T-helper 22 cell (primary cell): Measurements from ENCODE around the gene CRACR2B.

ENCODE experiments used
- DNase-seq: peaks from one replicate; pipeline ENCODE4 v3.0.0-alpha.2; 2020; ENCODE audit warnings: low read depth

The CRACR2B gene

DNA sequence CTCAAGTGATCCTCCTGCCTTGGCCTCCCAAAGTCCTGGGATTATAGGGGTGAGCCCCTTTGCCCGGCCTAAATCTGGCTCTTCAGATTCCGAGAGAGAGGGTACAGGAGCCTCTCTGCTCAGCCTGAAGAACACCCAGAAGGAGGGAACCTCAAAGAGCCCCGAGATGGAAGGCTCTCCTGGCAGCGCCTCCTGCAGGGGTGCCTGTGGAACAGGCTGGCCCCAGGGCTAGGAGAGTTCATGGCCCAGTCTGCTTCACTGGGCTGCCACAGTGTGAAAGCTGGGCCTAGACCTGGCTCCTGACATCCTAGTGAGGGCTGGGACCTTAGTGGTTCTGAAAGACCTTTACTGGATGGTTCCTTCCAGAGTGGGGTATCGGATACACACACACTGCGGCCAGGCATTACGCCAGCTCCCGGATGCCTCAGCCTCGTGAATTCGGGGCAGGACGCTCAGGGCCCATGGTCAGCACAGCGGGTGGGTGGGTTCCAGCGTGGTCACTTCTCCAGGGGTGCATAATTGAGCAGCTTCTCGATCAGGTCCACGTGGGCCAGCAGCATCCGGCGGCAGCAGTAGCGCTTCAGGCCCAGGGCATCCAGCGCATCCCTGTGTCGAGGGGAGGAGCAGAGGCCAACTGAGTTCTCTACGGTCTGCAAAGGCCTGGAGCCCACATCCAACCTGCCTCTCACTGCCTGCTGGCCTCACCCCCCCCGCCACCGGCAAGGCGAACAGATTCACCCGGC is 12.3 kb downstream of the CRACR2B start:
- no peak for DNase-seq

DNA sequence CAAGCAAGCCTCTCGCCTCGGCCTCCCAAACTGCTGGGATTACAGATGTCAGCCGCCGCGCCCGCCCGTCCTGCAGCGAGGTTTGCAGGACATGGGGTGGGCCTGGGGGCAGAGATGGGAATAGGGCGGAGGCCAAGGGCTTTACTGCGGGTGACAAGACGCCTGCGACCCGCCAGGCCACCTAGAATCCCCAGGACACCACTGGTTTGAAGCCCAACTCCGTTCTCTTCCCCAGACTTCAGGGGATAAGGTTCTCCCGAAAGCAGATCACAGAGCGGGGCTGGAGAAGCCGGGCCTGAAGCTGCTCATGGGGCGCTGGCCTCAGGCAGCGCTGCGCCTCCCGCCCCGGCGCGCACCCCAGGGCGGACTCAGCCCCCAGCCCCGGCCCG is 14.3 kb downstream of the CRACR2B start:
- no peak for DNase-seq

DNA sequence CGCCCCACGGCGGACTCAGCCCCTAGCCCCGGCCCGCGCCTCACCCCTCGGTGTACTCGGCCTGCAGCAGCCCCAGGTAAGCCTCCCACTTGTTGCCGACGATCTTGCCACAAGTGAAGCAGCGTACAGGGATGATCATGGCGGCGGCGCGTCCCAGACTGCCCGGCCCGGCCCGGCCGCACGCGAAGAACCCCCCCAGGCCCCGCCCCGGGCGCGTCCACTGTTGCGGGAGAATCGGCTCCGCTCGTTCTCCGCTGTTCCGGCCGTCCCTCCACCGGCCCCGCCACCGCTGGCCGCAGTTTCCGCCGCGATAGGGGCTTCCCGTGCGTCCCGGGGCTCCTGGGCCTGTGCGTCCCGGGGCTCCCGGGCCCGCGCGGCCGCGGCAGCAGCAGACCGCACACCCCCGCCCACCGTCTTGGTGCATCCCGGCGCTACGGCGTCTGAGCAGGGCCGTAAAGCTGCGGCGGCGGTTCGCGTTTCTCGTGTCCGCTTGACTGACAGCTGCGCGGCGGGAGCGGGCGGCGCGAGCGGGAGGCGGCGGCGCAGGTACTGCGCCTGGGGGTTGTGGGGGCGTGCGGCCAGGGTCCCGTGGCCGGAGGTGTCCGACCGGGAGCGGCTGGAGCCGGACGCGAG is 14.8 kb downstream of the CRACR2B start, which contains the start of the genes POLR2L and TSPAN4:
Gene POLR2L (minus strand): TSS at position 160 of the 633 bp plus-strand sequence. CDS start 21 bp downstream, at position 139.
Gene TSPAN4 (plus strand): TSS at position 483 of the 633 bp plus-strand sequence. CDS start 7,453 bp downstream, outside the sequence.
- peak; percentile 75 for DNase-seq

DNA sequence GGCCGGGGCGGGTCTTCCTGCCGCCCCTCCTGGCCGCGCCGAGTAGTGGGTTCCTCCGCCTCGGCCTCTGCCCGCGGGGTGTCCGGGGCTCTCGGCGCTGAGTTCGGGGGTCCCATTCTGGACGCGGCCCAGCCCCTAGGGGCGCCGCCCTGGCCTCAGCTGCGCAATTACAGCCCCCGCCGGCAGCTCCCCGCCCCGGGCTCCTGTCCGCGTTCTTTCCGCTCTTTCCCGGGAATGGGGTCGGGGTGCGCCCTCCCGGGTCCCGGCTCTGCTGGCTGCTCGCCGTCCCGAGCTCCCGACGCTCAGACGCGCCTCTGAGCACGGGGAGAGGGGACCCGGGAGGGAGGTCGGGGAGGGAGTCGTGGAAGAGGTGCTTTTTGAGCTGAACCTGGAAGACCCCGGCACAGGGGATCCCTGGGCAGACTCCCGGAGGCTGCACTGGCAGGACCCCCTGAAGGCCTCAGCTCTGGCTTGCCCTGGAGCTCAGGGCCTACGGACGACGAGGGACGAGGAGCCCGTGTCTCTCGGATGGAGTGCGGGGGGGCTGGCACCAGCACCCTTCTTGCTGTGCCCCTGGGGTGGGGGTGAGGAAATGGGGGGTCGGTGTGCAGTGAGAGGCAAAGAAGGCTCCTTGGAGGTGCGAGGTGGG is 15.5 kb downstream of the CRACR2B start:
- no peak for DNase-seq

DNA sequence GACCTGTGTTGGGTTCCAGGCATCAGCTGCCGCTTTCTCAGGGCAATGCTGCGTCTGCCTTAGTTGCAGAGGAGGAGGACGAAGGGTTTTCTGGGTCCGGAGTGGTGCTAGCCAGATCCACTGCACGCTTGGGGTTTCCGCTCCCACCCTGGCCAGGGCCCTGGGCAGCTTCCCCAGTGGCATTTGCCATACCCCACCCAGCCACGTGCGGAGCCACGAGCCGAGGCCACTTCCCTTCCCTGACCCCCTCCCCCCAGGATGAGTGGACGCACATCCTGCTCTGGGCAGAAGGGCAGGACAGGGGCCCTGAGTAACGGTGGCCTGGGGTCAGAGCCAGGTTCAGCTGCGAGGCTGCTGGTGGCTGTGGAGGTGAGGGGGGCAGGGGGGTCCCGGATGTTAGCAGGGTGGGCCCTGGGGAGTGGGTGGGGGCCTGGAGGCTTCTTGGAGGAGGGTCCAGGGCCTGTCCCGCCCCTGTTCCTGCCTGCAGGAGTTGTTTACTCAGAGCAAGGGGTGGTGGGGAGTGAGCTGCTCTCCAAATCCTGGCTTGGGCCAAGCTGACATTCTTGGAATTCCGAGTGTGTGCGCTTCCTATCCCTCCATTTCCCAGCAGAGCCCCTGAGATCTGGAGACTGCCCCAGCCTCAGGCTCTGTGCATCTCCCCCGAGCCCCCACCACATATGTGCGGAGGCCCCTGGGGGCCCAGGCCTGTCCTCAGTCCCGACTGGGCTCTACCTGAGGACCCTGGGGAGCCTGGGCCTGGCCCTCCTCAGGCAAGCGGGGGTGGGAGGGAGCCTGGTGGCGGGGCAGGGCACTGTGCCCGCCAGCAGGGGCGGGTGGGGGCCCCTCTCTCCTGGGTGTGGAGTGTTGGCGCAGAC is 16.3 kb downstream of the CRACR2B start:
- no peak for DNase-seq

DNA sequence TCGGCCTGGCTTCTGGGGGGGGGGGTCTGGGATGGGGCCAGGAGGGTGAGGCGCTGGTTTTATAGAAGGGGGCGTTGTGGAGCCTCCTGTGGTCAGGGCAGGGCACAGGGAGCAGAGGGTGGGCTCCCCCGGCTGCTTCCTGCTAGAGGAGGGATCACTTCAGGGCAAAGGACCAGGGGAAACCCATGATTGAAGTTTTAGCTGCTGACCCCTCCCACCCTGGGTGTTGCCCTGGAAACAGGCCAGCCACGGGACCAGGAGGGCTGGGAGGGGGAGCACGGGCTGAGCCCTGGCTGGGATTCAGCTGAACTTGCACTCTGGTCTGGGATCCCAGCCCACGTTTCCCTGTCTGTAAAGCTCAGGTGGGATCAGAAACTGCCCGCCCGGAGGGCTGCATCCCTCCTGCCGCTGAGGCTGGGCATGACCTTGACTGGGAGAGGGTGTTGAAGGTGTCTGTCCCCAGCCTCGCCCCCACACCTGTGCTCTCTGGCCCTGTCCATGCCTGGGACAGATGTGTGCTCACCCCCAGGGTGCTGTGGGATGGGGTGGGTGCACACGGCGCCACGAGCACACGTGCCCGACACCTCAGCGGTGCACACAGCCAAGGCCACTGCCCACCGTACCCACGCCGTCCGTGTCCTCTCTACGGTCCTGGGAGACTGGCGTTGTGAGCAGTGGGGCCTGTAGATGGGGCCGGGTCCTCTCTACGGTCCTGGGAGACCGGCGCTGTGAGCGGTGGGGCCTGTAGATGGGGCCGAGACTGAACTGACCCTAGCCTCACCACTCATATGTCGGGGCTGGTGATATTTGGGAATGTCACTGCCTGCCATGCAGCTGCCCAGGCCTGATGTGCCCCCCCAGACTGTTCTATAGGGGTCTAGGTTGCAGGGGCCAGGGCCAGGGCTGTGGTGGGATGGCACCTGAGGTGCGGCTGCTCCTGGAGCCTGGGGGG is 17.2 kb downstream of the CRACR2B start:
- no peak for DNase-seq

DNA sequence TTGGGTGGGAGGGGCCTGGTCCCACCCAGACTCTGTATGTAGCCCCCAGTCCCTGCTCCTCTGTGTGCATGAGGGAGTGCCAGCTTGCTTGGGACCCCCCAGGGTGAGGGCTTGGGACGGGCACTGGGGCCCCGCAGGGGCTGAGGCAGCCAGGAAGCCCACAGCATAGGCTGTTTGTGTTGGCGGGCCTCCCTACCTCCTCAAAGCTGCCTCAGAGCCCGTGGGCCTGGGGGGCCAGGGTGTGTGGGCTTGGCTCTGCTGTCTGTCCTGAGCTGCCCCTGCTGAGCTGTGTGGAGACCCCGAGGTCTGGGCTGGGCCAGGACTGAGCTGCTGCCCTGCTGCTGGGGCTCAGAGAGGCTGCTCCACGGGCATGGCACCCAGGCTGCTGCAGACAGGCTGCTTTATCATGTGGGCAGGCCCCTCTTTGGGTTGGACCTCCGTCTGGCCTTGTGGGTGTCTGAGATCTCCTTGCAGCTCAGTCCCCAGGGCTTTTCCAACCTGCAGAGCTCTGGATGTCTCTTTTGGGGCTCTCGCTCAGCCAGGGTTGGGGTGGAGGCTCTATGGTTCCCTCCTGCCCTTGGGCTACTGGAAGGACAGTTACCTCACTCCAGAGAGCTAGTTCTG is 18.3 kb downstream of the CRACR2B start:
- no peak for DNase-seq

DNA sequence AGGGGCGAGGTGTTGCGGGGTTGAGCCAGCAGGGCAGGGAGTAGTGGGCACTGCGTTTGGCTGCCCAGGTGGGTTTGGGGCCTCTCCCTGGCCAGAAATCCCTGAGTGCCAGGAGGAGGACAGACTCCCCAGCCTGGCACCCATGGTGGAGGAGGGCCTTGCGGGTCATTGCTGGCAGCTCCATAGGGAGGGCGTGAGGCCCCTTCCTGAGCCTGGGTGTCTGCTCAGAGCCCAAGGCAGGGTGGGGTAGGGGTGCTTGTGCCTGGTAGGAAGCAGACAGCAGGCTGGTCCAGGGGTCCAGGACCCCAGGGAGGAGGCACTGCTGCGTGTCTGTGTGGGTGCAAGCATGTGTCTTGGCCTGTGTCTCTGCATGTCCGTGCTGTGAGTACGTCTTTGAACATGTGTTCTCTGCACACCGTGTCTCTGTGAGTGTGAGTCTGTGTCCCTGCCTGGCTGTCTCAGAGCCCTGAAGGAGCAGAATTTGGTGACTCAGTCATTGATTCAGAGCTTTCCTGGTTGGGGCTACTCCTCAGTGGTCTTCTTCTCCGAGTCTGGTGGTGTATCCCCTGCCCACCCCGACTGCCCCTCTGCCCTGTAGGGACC is 18.9 kb downstream of the CRACR2B start:
- DNase-seq: no peak

DNA sequence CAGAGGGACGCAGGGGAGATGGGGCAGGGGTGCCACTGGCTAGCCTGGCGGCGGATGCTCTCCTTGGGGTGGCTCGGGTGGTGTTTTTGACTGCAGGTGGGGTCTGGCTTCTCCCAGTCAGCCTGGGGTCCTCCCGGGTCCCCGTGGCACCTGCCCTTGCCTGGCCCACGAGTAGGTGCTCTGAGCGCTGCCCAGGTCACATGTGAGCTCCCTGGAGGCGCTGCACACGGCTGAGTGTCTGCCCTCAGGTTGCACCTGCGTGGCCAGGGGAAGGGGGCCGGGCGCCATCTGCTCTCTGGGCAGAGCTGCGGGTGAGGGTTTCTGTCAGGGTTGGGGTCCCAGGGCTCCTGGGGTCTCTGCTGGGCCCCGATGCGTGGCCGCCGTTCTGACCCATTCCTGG is 20.2 kb downstream of the CRACR2B start:
- no peak for DNase-seq

DNA sequence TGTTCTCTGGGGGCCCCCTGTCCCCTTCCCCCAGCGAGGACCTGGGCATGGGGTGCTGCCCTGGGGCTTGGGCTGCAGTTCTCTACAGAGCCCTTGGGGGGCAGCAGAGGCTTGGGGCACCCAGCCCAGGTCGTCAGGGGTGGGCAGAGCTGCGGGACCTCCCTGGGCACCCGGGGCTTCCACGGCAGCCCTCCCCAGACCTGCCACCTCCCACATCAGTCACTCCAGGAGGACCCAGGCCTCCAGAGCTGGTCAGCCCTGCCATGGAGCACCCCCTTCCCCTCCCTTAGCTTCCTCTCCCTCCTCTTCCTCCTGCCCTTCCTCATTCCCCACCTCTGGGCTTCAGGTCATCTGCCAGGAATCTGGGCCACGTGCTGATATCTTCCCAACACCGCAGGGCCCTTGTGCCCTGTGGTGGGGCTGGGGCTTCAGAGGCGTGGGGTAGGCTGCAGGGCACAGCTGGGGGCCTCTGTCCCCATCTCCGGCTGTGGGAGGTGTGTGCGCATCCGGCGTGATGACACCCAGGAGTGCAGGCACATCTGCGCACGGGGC is 20.7 kb downstream of the CRACR2B start:
- DNase-seq: peak; percentile 30

DNA sequence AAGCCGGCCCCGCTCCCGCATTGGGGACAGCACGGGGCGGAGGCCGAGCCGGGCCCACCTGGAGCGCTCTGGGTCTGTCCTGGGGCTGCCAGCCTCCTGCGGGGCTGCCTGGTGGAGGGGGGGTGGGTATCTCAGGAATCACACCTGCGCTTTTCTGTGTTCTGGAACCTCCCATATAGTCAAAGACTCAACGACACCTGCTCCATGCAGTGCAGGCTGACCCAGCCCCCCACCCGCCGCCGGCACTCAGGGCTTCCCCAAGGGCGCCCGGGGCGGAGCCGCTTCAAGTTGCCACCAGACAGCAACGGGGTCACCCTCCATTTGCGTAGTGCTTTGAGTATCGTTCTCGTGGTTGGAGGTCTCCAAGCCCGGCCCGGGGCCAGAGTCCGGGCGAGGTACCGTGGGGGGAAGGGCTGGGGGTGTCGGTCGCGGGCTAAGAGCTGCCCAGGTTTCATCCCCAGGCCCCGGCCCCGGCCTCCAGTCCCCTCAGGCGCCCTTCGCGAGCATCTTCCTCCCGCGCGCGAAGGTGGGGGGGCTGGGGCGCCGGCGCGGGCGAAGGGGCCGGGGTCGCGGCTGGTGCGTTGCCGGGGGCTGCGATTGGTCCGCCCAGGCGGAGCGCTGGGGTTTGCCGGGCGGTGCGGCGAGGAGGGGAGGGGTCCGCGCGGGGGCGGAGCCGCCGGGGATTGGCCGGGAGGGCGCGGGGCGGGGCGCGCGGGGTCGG is 21.5 kb downstream of the CRACR2B start:
- peak; percentile 29 for DNase-seq

DNA sequence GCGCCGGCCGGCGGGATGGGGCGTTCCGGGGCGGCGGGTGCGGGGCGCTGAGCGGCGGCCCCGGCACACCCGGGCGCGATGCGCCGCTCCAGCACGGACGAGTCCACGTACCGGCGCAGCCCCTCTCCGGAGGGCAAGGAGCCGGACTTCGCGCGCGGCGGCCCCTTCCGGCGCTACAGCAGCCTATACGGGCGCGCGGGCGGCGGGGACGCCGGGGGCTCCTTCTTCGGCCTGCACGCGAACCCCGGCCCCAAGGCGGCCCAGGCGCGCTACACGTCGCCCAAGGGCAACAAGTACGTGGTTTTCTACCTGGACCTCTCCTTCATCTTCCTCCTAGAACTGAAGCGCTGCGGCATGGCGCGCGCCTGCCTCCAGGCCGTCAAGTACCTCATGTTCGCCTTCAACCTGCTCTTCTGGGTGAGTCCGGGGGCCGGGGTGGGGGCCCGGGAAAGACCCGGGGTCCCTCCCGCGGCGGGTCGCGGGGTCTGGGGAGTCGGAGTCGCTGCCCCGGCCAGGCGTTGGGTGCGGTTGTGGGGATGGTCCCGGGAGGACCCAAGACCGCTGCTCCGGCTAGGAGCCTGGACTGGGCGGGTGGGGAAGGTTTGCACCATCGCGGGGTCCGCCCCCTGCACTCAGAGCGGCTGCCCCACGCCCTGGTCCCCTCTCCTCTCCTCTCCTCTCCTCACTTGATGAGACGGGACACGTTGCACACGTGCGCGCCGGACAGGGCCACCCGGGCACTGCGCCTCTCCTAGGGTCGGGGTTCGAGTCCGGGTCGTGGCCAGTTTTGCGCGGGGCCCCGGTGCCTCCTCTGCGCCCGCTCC is 22.4 kb downstream of the CRACR2B start:
- DNase-seq: no peak

DNA sequence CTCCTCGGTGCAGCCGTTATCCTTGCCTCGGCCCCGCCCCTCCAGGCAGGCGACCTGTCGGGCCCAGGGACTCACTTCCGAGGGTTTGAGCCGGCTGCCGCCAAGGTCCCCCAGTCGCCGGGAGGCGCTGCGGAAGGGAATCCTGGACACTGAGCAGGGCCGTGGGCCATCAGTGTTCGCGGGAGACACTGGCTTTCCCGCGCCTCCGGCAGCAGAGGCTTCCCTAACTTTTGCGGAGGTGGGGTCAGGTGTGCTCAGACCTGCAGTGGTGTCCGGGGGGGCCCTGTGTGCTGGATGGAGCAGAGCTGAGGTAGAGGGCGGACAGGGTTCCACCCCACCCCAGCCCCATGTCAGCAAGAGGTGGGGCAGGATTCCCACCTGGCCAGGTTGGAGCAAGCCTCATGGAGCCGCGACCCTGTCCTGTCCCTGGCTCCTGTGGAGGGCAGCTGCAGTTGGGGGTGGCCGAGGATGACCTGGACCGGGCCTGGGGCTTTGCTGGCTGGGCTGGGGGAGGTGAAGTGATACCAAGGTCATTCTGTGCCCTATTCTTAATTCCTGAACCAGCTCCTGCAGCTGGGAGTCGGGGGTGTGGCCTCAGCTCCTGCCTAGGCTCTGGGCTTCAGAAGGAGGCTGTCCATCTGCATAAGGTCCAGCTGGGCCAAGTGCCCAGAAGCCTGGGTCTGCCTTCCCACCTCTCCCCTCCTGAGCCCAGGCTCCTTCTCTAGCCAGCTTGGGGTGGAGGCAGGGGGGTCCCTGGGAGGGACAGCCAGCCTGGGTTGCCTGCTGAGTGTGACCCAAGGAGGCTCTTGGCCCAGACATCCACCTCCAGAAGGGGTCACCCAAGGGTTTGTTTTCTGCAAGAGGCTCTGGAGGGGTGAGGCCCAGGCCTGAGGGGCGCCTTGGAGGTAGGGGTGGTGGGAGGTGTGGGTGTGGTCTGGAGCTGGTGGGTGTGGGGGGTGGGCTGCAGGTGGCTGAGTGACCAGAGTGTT is 23.4 kb downstream of the CRACR2B start:
- DNase-seq: no peak

DNA sequence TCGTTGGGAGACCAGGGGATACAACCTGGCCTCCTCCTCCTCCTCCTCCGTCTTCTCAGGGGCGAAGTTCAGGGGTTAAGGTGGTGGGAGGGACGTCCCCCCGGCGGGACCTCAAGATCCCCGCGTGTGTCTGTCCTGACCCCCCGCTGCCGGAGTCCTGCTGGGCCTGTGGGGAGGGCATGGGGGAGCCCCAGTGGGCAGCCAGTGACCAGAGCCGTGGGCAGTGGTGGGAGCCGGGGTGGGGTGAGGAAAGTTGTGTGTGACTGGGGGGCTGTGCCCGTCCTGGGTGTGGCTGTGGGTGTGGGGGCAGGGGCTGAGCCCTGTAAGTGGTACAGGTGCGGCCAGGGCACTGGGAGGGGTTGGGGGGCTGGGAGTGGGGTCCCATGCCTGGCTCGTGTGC is 25.0 kb downstream of the CRACR2B start:
- no peak for DNase-seq

DNA sequence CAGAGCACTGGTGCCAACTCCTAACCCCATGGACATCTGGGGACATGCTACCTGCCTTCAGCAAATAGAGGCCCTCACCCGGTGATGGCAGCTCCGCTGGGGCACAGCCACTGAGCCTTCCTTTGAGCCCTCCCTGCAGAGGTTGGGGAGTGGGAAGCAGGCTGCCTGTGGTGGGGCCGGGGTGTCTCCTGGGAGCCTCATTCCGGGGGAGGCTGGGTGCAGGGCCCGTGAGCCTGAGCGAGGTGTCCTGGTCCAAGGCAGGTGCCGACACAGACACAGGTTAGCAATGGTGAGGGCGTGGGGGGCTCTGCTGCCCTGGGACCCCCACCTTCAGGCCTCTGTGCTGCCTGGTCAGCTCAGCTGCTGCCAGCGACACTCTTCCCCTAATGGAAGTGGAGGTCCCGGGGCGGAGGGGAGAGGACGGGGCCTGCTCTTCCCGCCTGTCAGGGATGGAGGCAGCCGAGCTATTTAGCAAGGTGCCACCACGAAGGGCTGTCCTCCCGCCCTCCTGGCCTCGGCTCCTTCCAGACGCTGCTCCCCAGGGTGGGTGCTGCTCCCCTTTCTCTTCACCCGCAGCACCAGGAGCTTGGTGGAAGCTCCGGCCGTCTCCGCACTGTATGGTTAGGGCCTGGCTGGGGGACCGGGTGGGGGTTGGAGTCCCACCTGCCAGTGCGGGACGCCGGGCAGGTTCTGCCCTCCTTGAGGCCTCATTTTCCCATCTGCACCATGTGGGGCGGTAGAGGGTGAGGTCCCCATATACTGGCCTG is 26.1 kb downstream of the CRACR2B start:
- no peak for DNase-seq
